DMS53 (cell line): ENCODE data around the gene ANAPC15.

Experiments used
- DNase-seq: peaks from one replicate; lab custom pipeline; 2025; lab: John Stamatoyannopoulos, UW

The ANAPC15 gene

DNA sequence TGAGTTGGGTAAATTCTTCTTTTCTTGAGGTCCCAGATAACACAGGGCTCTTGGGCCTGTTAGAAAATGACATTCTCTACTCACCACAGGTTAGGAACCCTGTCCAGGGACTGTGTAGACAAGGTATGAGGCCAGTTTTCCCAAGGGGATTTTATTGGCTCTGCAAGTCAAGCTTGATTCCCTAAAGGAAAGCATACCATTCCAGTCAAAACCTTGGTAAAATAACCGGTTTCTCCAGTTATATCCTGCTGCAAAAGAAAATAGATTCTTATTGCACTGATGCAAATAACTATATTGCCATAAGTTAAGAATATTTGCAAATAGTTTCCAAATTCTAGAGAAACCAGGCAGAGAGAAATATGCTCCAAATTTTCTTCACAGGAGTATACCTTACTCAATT lies 13.5 kb upstream of the ANAPC15 start:
- DNase-seq, result no peak

DNA sequence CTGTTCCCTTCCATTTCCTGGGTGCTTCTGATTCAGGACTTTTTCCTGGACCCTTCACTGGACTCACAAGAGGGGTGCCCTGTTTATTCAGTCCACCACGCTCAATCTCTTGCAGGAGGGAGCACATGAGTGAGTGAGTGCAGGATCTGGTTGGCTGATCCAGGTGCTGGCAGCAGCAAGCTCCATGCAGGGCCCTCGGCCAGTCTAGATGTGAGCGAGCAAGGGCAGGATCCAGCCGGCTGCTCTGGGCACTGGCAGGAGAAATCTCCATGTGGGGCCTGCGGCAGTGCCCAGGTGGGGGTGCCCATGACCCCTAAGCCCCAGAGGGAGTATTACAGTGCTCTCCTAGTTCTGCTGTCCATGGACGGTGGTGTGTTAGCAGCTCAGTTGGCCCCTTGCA lies 11.6 kb upstream of the ANAPC15 start:
- DNase-seq, result no peak

- DNase-seq, result no peak
These were observed 10.7 kb upstream of the ANAPC15 start for GRCh38 chr11:72123117-72123653.

GRCh38 chr11:72122607-72123006 lies 10.1 kb upstream of the ANAPC15 start:
- DNase-seq, result no peak

GRCh38 chr11:72120930-72121329 lies 8.4 kb upstream of the ANAPC15 start:
- no peak for DNase-seq

- no peak for DNase-seq
These were observed 6.7 kb upstream of the ANAPC15 start for GRCh38 chr11:72119198-72119597.

DNA sequence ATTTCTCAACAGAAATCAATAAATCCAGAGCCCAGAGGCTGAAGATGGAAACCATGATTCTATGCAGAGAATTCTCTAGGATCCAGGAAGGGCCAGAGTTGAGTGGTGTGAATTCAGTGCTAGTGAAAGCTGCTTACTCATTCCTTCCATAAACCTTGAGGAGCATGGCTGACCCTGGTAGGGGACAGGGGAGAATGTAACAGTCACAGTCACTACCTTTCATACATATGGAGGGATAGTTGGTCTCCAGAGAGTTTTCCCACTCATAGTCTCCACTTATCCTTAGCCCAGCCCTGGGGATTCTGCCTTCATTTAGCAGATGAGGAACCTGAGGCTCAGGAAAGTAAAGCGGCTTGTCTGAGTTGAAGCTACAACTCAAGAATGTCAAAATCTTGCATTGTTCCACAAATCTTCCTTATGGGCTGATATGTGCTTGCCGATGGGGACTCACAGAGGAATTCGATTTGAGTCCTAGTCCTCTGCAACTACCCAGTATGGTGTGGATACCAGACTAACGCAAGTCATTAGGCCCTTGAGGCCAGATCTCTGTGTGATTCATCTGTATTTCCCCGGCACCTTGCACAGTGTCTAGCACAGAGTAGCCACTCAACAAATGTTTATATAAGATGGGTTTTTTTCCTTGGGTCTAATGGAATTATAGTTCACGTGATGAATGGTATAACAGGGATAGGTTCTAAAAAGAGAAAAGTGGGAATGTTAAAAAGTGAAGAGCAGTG lies 3.7 kb upstream of the ANAPC15 start:
- no peak for DNase-seq

GRCh38 chr11:72114570-72114969 lies 2.1 kb upstream of the ANAPC15 start:
- no peak for DNase-seq

DNA sequence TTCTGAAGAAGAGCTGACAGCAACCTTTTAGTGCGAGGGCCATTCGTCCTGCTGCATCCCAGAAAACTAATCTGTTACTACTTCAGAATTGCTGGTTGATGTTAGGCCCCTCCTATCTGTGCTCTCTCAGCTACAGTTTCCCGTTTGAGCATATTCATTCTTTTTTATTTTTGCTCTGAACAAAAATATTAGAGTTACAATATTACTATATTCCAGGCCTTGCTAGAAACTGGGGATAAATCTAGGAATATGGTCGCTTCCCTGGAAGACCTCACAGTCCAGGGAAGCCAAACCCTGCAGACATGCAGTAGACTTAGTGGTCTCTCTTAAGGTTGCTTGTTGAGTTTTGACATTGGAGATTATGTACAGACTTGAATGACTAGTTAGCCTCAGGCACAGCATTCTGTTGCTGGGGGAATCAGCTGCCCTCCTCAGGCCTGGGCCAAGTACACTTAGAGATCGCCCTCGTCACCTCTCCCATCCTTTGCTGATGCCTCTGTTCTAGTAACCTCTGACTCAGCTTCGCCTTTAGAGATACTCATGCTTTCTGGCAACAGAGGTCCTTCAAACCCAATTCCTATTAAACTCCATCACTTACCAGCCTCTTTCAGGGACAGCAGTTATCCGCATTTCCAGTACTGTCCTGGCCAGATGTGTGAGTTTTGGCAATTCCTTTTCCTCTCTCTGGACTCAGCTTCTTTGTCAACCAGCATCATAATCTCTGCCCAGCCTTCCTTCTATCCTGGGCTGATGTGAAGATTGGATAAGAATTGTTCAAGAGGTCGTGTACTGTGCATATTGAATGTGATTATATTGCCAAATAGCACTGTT lies 698 bp upstream of the ANAPC15 start:
- no peak for DNase-seq

GRCh38 chr11:72111300-72112142 lies 974 bp downstream of the ANAPC15 start:
- no peak for DNase-seq

DNA sequence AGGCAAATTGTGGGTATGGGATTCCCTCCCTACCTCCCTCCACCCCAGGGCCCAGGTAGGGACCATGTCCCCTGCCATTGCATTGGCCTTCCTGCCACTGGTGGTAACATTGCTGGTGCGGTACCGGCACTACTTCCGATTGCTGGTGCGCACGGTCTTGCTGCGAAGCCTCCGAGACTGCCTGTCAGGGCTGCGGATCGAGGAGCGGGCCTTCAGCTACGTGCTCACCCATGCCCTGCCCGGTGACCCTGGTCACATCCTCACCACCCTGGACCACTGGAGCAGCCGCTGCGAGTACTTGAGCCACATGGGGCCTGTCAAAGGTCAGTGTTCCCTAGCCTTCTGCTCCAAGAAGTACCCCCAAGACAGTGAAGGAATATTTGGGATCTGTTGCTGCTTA lies 6.6 kb downstream of the ANAPC15 start, which contains the start of gene TOMT:
TSS of gene TOMT (plus strand) at position 37 of the 400 bp plus-strand sequence. CDS start at position 65, 28 bp downstream.
- no peak for DNase-seq

- DNase-seq, result no peak
These were observed 8.7 kb downstream of the ANAPC15 start for GRCh38 chr11:72103754-72104167.

DNA sequence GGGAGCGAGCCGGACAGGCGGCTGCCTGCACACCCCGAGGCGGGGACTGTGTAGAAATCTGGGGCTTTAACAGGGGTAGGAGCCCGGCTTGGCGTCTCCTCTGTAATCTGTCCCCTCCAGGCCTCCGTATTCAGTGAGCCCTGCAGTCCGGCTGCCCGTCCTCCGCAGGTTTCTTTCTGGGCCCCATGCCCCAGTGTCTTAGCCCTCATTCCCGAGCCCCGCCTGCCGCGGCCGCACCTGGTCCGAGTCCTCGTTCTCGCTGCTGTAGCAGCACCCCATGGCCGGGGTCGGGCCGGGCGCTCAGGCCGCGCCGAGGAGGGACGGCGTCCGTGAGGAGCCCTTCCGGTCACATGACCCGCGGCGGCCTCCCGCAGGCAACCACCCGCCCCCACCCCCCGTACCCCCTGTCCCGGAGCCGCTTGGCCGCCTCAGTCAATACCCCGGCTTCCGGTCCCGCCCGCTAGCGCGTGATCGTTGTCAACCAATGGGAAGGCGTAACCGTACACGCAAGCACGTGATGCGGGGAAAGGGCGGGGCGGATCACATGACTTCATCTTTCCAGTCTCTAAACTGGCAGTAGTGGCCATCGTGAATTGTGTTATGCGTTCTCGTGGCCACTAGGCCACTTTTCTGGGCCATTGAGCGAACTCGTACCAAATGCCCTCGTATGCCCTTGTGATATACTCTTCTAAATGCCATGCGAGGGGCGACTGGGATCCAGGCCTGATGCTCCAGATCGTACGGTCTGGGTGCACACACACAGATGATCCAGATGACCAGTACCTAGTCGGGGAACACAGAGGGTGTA lies 9.3 kb downstream of the ANAPC15 start, which contains the start of gene LAMTOR1:
TSS of gene LAMTOR1 (minus strand) at position 352 of the 808 bp plus-strand sequence. CDS start at position 279, 73 bp downstream.
- peak; percentile 100 for DNase-seq

GRCh38 chr11:72102631-72102945 lies 9.9 kb downstream of the ANAPC15 start:
- DNase-seq, result no peak

- DNase-seq, result no peak
These were observed 10.3 kb downstream of the ANAPC15 start for GRCh38 chr11:72102162-72102561.

DNA sequence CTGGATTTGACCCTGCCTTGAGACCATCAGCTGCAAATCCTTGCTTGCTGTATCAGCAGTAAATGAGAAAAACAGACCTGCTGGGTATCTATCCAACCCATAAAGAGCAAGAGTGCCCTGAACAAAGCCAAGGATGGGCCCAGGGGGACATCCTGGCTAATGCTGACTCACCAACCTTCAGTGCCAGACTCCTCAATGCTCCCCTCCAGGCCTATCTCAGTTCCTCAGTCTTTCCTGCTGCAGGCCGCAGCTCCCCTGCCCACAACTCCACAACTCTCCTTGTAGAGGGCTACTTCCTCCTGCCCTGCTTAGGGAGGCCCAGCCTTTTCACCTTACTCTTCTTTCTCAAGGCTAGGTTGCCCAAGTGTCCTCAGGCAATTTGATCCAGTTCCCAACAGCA lies 12.0 kb downstream of the ANAPC15 start:
- DNase-seq, result no peak

GRCh38 chr11:72100009-72100408 lies 12.5 kb downstream of the ANAPC15 start:
- no peak for DNase-seq

DNA sequence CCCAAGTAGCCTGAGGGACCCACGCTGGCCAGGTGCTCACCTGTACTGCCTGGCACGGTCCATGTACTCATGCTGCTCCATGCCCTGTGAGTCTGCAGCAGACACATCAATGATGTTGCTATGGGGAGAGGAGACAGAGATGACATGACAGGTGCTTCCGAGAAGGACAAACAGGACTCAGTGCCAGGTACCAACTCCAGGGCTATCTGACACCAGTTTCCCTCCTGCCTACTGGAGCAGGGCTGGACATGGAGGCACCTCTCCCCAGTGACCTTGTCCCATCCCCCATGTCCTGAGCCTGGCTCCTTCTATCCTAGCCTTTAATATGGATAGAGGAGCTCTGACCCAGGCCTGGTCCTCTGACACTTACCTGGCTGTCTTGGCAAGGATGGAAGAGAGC lies 13.8 kb downstream of the ANAPC15 start:
- DNase-seq, result no peak

DNA sequence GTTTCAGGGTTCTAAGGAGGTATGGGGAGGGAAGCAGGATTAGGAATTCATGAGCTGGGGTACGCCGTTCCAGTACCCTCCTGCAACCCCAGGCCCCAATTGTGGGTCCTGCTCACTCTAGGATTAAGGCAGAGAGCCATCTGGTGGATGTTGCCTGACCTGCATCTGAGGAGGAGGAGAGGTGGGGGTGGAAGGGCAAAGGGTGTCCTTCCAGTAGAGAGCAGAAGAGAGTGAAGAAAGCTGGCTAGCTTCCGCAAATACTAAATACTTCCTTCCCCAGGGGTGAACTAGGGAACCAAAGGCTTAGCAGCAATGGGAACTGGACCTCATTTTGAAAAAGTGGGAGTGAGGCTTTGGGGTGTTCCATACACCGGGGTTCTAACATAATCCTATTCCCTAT lies 21.2 kb downstream of the ANAPC15 start:
- peak; percentile 86 for DNase-seq

- DNase-seq, result no peak
These were observed 24.3 kb downstream of the ANAPC15 start for GRCh38 chr11:72088076-72088808.
